Astrocyte (in vitro differentiated cells and primary cell): ENCODE data around the gene DHCR7. TPM values are rescaled to one million over a fixed set of nuclear protein-coding genes. Genes with fewer than 3 reads are reported as not detected.

ENCODE experiments used
- DNase-seq: peaks from one replicate; pipeline ENCODE4 v3.0.0-alpha.2; 2010; ENCODE audit warnings: low read depth
- FAIRE-seq: peaks from 2 replicates; lab custom pipeline; 2011; peaks lifted over from hg19 to GRCh38; lab: Jason Lieb, UNC
- H2AFZ ChIP-seq: 2 replicates; pipeline ENCODE4 v1.6.0; 2012; ENCODE audit warnings: low read depth, low read length, inconsistent platforms
- H3K27ac ChIP-seq: 2 replicates; pipeline ENCODE4 v1.5.1; 2011; ENCODE audit warnings: low read depth, low read length, inconsistent platforms
- H3K27me3 ChIP-seq: 2 replicates; pipeline ENCODE4 v1.6.0; 2011; ENCODE audit warnings: low read length, inconsistent platforms; ENCODE audit not compliant: insufficient read depth
- H3K36me3 ChIP-seq: 2 replicates; pipeline ENCODE4 v1.5.1; 2011; ENCODE audit warnings: low read length, inconsistent platforms; ENCODE audit not compliant: insufficient read depth
- H3K4me1 ChIP-seq: 2 replicates; pipeline ENCODE4 v1.5.1; 2011; ENCODE audit warnings: low read length, inconsistent platforms; ENCODE audit not compliant: insufficient read depth
- H3K4me2 ChIP-seq: 2 replicates; pipeline ENCODE4 v1.6.0; 2012; ENCODE audit warnings: low read length, inconsistent platforms
- H3K4me3 ChIP-seq: 2 replicates; pipeline ENCODE4 v1.5.1; 2011; ENCODE audit warnings: low read depth, mild to moderate bottlenecking, low read length, inconsistent platforms; ENCODE audit not compliant: insufficient read depth
- H3K79me2 ChIP-seq: 2 replicates; pipeline ENCODE4 v1.6.0; 2012; ENCODE audit warnings: mild to moderate bottlenecking, low read length, inconsistent platforms; ENCODE audit not compliant: insufficient read depth
- H3K9ac ChIP-seq: 2 replicates; pipeline ENCODE4 v1.6.0; 2012; ENCODE audit warnings: mild to moderate bottlenecking, low read length, inconsistent platforms
- H3K9me3 ChIP-seq: 2 replicates; pipeline ENCODE4 v1.5.1; 2012; ENCODE audit warnings: low read depth, mild to moderate bottlenecking, low read length, inconsistent platforms; ENCODE audit not compliant: insufficient read depth
- H4K20me1 ChIP-seq: 2 replicates; pipeline ENCODE4 v1.6.0; 2012; ENCODE audit warnings: low read length, inconsistent platforms; ENCODE audit not compliant: insufficient read depth
- H3K27ac Mint-ChIP-seq: one replicate; pipeline ENCODE4 v1.8.0; 2021; ENCODE audit warnings: mild to moderate bottlenecking, mixed read lengths; ENCODE audit not compliant: unreplicated experiment
- H3K27me3 Mint-ChIP-seq: one replicate; pipeline ENCODE4 v1.8.0; 2021; ENCODE audit warnings: low read depth, mixed read lengths; ENCODE audit not compliant: unreplicated experiment
- H3K36me3 Mint-ChIP-seq: one replicate; pipeline ENCODE4 v1.8.0; 2021; ENCODE audit warnings: low read depth, mixed read lengths; ENCODE audit not compliant: unreplicated experiment
- H3K4me1 Mint-ChIP-seq: one replicate; pipeline ENCODE4 v1.8.0; 2021; ENCODE audit warnings: low read depth, mixed read lengths; ENCODE audit not compliant: unreplicated experiment
- H3K4me3 Mint-ChIP-seq: one replicate; pipeline ENCODE4 v1.8.0; 2021; ENCODE audit warnings: mild to moderate bottlenecking, moderate library complexity, mixed read lengths; ENCODE audit not compliant: unreplicated experiment
- H3K9me3 Mint-ChIP-seq: one replicate; pipeline ENCODE4 v1.8.0; 2021; ENCODE audit warnings: mild to moderate bottlenecking, mixed read lengths; ENCODE audit not compliant: unreplicated experiment
- CTCF ChIP-seq: IDR thresholded peaks from 2 replicates; pipeline ENCODE4 v1.5.1; 2011; ENCODE audit warnings: low read depth, mild to moderate bottlenecking, inconsistent platforms, low read length, moderate library complexity; ENCODE audit not compliant: insufficient read depth
- EZH2 ChIP-seq: IDR thresholded peaks from 2 replicates; pipeline ENCODE4 v1.6.1; 2012; ENCODE audit warnings: mild to moderate bottlenecking, low read length, inconsistent platforms; ENCODE audit not compliant: insufficient read depth
- total RNA-seq: library from RNA; stranded (reverse); gene quantifications from 2 replicates; pipeline ENCODE4 v1.2.1, GENCODE V29; 2021

The DHCR7 gene
- total RNA-seq, 1 donor from 2014 or later: 92.8 TPM

DNA sequence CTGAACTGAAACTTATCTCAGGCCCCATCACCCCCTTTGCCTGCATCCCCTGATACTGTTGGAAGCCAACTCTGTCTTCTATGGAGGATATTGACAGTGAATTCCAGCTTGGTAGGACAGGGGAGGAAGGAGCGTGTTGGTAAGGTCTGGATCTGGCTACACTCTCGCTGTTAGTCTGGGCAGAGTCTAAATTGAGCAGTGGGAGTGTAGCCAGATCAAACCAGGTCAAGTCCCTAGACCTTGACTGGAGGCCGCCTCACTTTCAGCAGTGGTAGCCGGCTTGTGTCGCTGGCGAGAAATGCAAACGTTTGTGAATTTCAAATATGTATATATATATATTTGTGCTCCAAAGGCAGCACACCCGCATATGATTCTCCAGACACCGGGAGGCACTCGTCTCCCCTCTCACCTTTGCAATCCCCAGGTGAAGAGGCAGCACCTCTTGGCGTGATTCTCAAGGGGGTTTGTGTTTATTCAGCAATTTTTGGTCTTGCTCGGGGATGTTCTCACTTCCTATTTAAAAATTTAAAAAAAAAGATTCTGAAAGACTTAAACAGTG, 26.7 kb downstream of the DHCR7 start:
- Histone ChIP-seq H3K4me2 (no peak overlapping the region), H3K9me3 (no peaks in the 10 kb centered on the region), H4K20me1 (no peaks in the 10 kb centered on the region), H3K9ac (no peak overlapping the region), H3K79me2 (no peaks in the 10 kb centered on the region), H3K4me1 (no peaks in the 10 kb centered on the region), H3K4me3 (no peak overlapping the region), H3K36me3 (no peaks in the 10 kb centered on the region), H2AFZ (no peak overlapping the region), H3K27ac (no peak overlapping the region), H3K27me3 (no peaks in the 10 kb centered on the region)
- DNase-seq (no peak), FAIRE-seq (no peak)
- Mint-ChIP-seq H3K36me3 (no peaks in the 10 kb centered on the region), H3K4me3 (no peak overlapping the region), H3K27me3 (peaks cover 20% of the 10 kb centered on the region), H3K27ac (no peak overlapping the region), H3K4me1 (no peaks in the 10 kb centered on the region), H3K9me3 (peaks cover 4% of the 10 kb centered on the region)
- TF ChIP-seq CTCF: no peak
- no peak for TF ChIP-seq EZH2

- H3K9me3 ChIP-seq: no peaks in the 10 kb centered on the region
- Mint-ChIP-seq H3K4me1 (no peaks in the 10 kb centered on the region), H3K9me3 (peaks cover 4% of the 10 kb centered on the region), H3K27ac (no peak overlapping the region), H3K4me3 (no peak overlapping the region), H3K27me3 (peaks cover 29% of the 10 kb centered on the region), H3K36me3 (no peaks in the 10 kb centered on the region)
- H3K4me3 ChIP-seq: no peak overlapping the region
- no peaks in the 10 kb centered on the region for H3K27me3 ChIP-seq
- H3K4me1 ChIP-seq: no peaks in the 10 kb centered on the region
- no peaks in the 10 kb centered on the region for H3K36me3 ChIP-seq
- no peak overlapping the region for H3K4me2 ChIP-seq
- FAIRE-seq: no peak
- peak; percentile 6 for DNase-seq
- TF ChIP-seq EZH2: no peak
- peak; percentile 61 for TF ChIP-seq CTCF
- H3K79me2 ChIP-seq: no peaks in the 10 kb centered on the region
- H3K27ac ChIP-seq: no peak overlapping the region
- no peaks in the 10 kb centered on the region for H4K20me1 ChIP-seq
- no peak overlapping the region for H3K9ac ChIP-seq
- no peak overlapping the region for H2AFZ ChIP-seq
Observed at GRCh38 chr11:71420455-71421241, 27.5 kb downstream of the DHCR7 start.

- Histone ChIP-seq H3K36me3 (no peaks in the 10 kb centered on the region), H3K9ac (no peak overlapping the region), H3K27me3 (peaks cover 2% of the 10 kb centered on the region), H3K9me3 (no peaks in the 10 kb centered on the region), H4K20me1 (no peaks in the 10 kb centered on the region), H3K79me2 (no peaks in the 10 kb centered on the region), H3K4me3 (no peak overlapping the region), H3K4me1 (no peaks in the 10 kb centered on the region), H2AFZ (no peak overlapping the region), H3K27ac (no peak overlapping the region), H3K4me2 (no peak overlapping the region)
- H3K4me1 Mint-ChIP-seq: no peaks in the 10 kb centered on the region
- DNase-seq: no peak
- peaks cover 47% of the 10 kb centered on the region for H3K27me3 Mint-ChIP-seq
- H3K4me3 Mint-ChIP-seq: no peak overlapping the region
- no peak overlapping the region for H3K27ac Mint-ChIP-seq
- FAIRE-seq: no peak
- peaks cover 4% of the 10 kb centered on the region for H3K9me3 Mint-ChIP-seq
- no peaks in the 10 kb centered on the region for H3K36me3 Mint-ChIP-seq
- TF ChIP-seq EZH2 (no peak), CTCF (no peak)
Observed at GRCh38 chr11:71418643-71419042, 29.6 kb downstream of the DHCR7 start.
